HepG2 (cell line): ENCODE measurements around the gene AAGAB.

Source experiments
- CBX2 ChIP-seq, 2 experiments: fragments of 200-600 bp in 1 of 2; sonication (generic); formaldehyde crosslinking in 1 of 2; IDR thresholded peaks; 2 replicates each; pipeline versions ENCODE4 v1.7.0 to v1.8.1; 2018 to 2022; ENCODE audit warnings: low read depth in 2 of 2, low read length in 1 of 2, mild to moderate bottlenecking in 1 of 2, missing genetic modification reagents in 1 of 2
- EZH2 ChIP-seq: conservative IDR thresholded peaks from 2 replicates; pipeline ENCODE4 v1.6.1; 2012; ENCODE audit warnings: mild to moderate bottlenecking, low read depth, low read length, moderate library complexity
- KAT8 ChIP-seq: IDR thresholded peaks from 2 replicates; pipeline ENCODE4 v1.6.1; 2016; ENCODE audit warnings: missing genetic modification reagents, missing compliant biosample characterization
- TF ChIP-seq, protein P1 (sequence below): sonication (generic); formaldehyde crosslinking; IDR thresholded peaks from 2 replicates; pipeline ENCODE4 v1.5.0; 2020; ENCODE audit warnings: mild to moderate bottlenecking, missing genetic modification reagents

DNA sequence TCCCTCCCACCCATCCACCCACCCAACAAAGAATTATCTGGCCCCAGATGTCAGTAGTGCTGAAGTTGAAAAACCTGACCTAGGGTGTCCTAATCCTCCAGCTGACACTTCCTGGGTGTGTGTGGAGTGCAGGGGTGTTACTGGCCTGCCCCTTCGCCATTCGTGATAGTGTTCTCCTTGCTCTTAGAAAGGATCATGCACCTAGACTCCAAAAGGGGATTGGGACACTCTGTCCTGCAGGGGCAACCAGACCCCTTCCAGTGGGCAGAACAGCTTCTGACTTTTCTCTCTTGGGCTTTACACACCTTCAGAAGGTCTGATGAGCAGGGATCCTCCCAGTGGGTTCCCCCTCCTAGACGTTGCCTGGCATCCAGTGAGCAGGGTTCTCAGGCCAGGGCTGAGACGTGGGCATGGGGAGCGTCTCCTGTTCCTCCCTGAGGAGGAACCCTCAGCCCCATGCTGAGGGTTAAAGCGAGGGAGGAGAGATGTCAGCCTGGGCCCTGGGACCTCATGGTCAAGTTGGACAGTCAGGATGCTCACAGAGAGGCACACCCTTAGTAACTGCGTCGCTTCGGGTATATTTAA is 75.0 kb downstream of the AAGAB start:
- TF ChIP-seq KAT8 (CRISPR knock-in tag) (no peak), EZH2 (no peak), CBX2 (IDR thresholded peaks at IDR 0.05; ENCODE audit: low read depth, low read length) (no peak), CBX2 (CRISPR knock-in tag; IDR thresholded peaks at IDR 0.05; ENCODE audit: low read depth) (no peak)
- TF ChIP-seq, protein P1, sequence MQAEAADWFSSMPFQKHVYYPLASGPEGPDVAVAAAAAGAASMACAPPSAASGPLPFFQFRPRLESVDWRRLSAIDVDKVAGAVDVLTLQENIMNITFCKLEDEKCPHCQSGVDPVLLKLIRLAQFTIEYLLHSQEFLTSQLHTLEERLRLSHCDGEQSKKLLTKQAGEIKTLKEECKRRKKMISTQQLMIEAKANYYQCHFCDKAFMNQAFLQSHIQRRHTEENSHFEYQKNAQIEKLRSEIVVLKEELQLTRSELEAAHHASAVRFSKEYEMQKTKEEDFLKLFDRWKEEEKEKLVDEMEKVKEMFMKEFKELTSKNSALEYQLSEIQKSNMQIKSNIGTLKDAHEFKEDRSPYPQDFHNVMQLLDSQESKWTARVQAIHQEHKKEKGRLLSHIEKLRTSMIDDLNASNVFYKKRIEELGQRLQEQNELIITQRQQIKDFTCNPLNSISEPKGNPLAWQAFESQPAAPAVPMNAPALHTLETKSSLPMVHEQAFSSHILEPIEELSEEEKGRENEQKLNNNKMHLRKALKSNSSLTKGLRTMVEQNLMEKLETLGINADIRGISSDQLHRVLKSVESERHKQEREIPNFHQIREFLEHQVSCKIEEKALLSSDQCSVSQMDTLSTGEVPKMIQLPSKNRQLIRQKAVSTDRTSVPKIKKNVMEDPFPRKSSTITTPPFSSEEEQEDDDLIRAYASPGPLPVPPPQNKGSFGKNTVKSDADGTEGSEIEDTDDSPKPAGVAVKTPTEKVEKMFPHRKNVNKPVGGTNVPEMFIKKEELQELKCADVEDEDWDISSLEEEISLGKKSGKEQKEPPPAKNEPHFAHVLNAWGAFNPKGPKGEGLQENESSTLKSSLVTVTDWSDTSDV (CRISPR knock-in tag): no peak
